ENCODE results near the gene CLIP1. TPM values are rescaled to one million over a fixed set of nuclear protein-coding genes. Genes with fewer than 3 reads are reported as not detected.
A peak's percentile ranks its signal among the peaks of the same experiment; 100 is the strongest.

The CLIP1 gene
- total and polyA plus RNA-seq, 7 donors: 16.8 to 257 (median 159) TPM

DNA sequence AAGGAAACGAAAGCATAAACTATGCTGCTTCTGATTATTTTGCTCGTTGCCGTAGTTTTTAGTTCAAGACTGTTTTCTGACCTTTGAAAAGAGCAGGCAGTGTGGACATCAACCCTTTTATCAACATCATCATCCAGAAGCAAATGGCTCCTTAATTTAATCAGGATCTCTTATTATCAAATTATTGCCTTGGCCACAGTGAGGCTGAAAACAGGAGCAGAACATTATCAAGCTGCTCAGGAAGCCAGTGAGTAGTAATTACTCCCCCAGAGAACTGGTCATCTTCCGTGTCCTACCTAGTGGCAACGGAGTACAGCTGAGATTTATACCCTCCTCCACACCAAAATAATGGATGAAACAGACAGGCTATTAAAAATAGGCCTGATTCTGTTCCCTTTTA lies 194.4 kb downstream of the CLIP1 start:
- Histone ChIP-seq H3K27me3 (no peaks in the 10 kb centered on the region), H3K36me3 (peaks cover under 1 to 49% (median 27%) of the 10 kb centered on the region in 4 donors), H3K4me3 (no peak overlapping the region), H3K27ac (no peak overlapping the region), H3K4me1 (peaks cover 0 to 34% (median 25%) of the 10 kb centered on the region in 4 donors), H3K9me3 (no peaks in the 10 kb centered on the region)
- TF ChIP-seq EP300 (IDR thresholded peaks at IDR 0.05) (no peak), POLR2A (IDR thresholded peaks at IDR 0.05) (no peak), POLR2AphosphoS5 (IDR thresholded peaks at IDR 0.05) (no peak)
- TF ChIP-seq, protein P1, sequence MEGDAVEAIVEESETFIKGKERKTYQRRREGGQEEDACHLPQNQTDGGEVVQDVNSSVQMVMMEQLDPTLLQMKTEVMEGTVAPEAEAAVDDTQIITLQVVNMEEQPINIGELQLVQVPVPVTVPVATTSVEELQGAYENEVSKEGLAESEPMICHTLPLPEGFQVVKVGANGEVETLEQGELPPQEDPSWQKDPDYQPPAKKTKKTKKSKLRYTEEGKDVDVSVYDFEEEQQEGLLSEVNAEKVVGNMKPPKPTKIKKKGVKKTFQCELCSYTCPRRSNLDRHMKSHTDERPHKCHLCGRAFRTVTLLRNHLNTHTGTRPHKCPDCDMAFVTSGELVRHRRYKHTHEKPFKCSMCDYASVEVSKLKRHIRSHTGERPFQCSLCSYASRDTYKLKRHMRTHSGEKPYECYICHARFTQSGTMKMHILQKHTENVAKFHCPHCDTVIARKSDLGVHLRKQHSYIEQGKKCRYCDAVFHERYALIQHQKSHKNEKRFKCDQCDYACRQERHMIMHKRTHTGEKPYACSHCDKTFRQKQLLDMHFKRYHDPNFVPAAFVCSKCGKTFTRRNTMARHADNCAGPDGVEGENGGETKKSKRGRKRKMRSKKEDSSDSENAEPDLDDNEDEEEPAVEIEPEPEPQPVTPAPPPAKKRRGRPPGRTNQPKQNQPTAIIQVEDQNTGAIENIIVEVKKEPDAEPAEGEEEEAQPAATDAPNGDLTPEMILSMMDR (IDR thresholded peaks at IDR 0.05): no peak
- intact Hi-C loops (cut with DNase I): loop anchor here (5.0 to 10.0 kb wide), 2 partner anchors 39 to 203 kb away; partner anchors contain the start of genes BCL7A and VPS33A
- no peak for DNase-seq
- 89 to 95% methylated on average over 5 of the region's 5 CpGs for WGBS, 2 donors

DNA sequence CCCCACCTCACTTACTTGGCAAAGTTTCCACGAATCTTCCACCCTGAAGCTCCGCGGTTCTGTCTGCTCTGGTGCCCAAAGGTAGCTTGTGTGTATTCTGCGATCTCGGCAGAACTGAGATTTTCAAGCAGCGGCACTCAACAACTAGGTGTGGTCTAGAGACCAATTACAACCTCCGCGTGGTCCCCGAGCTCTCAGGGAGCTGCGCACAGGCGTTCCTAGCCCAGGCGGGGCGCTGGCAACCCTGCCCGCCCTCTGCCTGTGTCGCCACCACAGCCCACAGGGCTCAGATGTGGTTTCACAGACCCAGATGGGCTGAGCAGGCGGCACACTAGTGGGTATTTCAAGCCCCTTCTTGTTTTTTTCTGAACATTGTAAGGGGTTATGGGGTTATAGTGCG lies 195.1 kb downstream of the CLIP1 start:
- Histone ChIP-seq H3K27me3 (no peaks in the 10 kb centered on the region), H3K4me1 (peaks cover 0 to 36% (median 25%) of the 10 kb centered on the region in 4 donors), H3K4me3 (no peak overlapping the region), H3K36me3 (peaks cover 0 to 49% (median 20%) of the 10 kb centered on the region in 4 donors), H3K27ac (no peak overlapping the region), H3K9me3 (no peaks in the 10 kb centered on the region)
- DNase-seq: no peak
- intact Hi-C loops (cut with DNase I): loop anchor here (5.0 to 10.0 kb wide), 2 partner anchors 40 to 203 kb away; partner anchors contain the start of genes BCL7A and VPS33A
- TF ChIP-seq EP300 (IDR thresholded peaks at IDR 0.05) (no peak), POLR2AphosphoS5 (IDR thresholded peaks at IDR 0.05) (no peak), POLR2A (IDR thresholded peaks at IDR 0.05) (no peak)
- TF ChIP-seq, protein P1 (IDR thresholded peaks at IDR 0.05): no peak
- WGBS, 2 donors: 80 to 94% methylated on average over 17 of the region's 17 CpGs

DNA sequence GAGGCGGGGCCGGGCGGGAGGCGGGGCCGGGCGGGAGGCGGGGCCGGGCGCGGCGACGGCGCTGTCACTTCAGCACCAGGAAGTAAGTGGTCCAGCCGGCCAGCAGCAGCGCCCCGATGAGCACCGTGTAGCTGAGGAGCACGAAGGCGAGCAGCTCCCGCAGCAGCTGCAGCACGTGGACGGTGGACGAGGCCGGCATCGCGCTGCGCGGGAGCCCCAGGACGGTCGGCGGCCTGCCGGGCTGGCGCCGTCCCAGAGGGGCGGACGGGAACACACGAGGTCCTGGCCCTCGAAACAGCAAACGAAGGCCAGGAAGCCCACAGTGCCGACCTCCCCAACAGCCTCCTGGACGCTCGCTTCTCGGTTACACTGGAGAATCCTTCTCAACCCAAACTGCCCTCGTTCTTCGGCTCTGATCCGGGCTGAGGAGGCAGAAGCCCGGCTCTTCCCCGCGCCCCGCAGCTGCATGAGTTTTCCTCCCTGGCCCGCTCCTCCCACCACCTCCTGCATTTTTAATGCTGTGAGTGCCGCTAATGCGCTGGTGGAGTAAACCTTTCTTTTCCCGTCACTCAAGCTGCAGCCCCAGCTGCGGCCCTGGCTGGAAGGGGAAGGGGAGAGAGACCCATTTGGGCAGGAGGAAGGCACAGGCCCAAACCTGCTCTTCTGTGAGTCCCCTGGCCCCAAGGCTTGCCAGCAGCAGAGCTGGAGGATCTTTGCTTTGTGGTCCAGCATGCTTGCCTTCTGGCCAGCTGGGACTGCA lies 195.9 kb downstream of the CLIP1 start:
- WGBS, 2 donors: 9 to 19% methylated on average over 55 of the region's 55 CpGs
- TF ChIP-seq, protein P1 (IDR thresholded peaks at IDR 0.05): no peak
- TF ChIP-seq POLR2AphosphoS5 (IDR thresholded peaks at IDR 0.05) (no peak), EP300 (IDR thresholded peaks at IDR 0.05) (no peak), POLR2A (IDR thresholded peaks at IDR 0.05) (no peak)
- peaks cover 0 to 36% (median 25%) of the 10 kb centered on the region in 4 donors for H3K4me1 ChIP-seq
- intact Hi-C loops (cut with DNase I): loop anchor here (5.0 to 10.0 kb wide), 2 partner anchors 41 to 202 kb away; partner anchors contain the start of genes BCL7A and VPS33A
- H3K36me3 ChIP-seq: peaks cover 6 to 49% (median 14%) of the 10 kb centered on the region in 4 donors
- no peaks in the 10 kb centered on the region for H3K9me3 ChIP-seq
- H3K27ac ChIP-seq: peak overlapping the region; percentile 35 to 94 (median 62)
- peak overlapping the region; percentile 20 to 93 (median 45) for H3K4me3 ChIP-seq
- no peaks in the 10 kb centered on the region for H3K27me3 ChIP-seq
- peak; percentile 66 for DNase-seq

DNA sequence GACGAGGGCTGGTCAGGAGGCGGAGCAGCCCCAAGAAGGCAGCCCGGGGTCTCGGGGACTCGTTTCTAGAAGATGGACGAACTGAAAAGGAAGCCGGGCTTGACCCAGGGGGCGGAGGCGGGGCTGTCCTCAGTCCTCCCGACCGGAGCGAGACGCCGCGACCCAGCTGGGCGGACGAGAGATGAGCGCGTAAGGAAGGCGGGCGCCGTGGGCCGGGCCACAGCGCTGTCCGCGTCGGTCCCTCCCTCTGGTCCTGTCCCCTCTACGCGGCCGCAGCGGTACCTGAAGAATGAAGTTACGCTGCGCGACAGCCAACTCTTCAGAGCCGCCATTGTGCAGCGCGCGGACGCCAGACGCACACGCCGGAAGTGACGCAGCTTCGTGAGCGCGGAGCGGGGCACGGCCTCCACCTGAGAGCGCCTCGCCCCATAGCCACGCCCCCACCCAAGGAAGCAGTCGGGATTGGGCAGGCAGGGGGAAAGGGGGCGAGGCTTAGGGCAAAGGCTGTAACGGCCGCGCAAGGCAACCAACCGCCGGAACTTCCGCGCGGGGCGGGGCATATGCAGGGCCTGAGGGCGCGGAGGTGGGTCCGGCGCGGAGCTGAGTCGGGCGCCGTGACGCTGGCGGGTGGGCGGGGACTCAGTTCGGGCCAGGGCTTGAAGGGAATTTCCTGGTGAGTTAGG lies 196.6 kb downstream of the CLIP1 start, which contains the start of gene DIABLO:
Gene DIABLO, minus strand, starts transcription at position 370 of the 683 bp plus-strand sequence. Its CDS starts 38 bp downstream, at position 332.
- H3K27me3 ChIP-seq: no peaks in the 10 kb centered on the region
- H3K27ac ChIP-seq: peak within 1 kb of the TSS; percentile 94 to 98 (median 96)
- intact Hi-C loops (cut with DNase I): loop anchor here (5.0 to 10.0 kb wide), 2 partner anchors 41 to 201 kb away; partner anchors contain the start of genes BCL7A and VPS33A
- H3K9me3 ChIP-seq: no peaks in the 10 kb centered on the region
- H3K4me1 ChIP-seq: peaks cover 0 to 36% (median 25%) of the 10 kb centered on the region in 4 donors
- peak; percentile 100 for DNase-seq
- H3K4me3 ChIP-seq: peak within 1 kb of the TSS; percentile 74 to 93 (median 84)
- peaks cover 7 to 49% (median 12%) of the 10 kb centered on the region in 4 donors for H3K36me3 ChIP-seq
- 0% methylated on average over 74 of the region's 74 CpGs for whole genome bisulfite sequencing, 2 donors
- TF ChIP-seq EP300 (IDR thresholded peaks at IDR 0.05) (peak in 1 of 4 donors; percentile 6), POLR2A (IDR thresholded peaks at IDR 0.05) (peak; percentile 97), POLR2AphosphoS5 (IDR thresholded peaks at IDR 0.05) (peak; percentile 99 to 100 (median 99))
- TF ChIP-seq, protein P1 (IDR thresholded peaks at IDR 0.05): no peak

Other genes with a start within 250 kb of the CLIP1 start
- not detected for gene IL31, start 248.4 kb downstream of the CLIP1 start, total RNA-seq
- not detected for gene IL31, start 248.4 kb downstream of the CLIP1 start, polyA plus RNA-seq
- gene LRRC43, start 239.5 kb downstream of the CLIP1 start, total RNA-seq: 1 to 10 TPM in 2 of 4 donors, under 1 TPM in 1, not detected in 1; 0.54 to 4.4 (median 1.9) TPM
- under 1 TPM in 1 of 3 donors, not detected in 2; 0.19 TPM for gene LRRC43, start 239.5 kb downstream of the CLIP1 start, polyA plus RNA-seq
- under 1 TPM in 2 of 4 donors, not detected in 2; under 0.01 to 0.55 TPM for gene B3GNT4, start 219.0 kb downstream of the CLIP1 start, total RNA-seq
- gene B3GNT4, start 219.0 kb downstream of the CLIP1 start, polyA plus RNA-seq: 1 to 10 TPM in 1 of 3 donors, under 1 TPM in 2; 0.46 to 1.0 (median 0.60) TPM
- 10 to 100 TPM; 43.4 to 56.7 (median 50.7) TPM for gene DIABLO, start 196.6 kb downstream of the CLIP1 start, total RNA-seq
- 10 to 100 TPM; 55.5 to 61.3 (median 55.9) TPM for gene DIABLO, start 196.6 kb downstream of the CLIP1 start, polyA plus RNA-seq
- gene VPS33A, start 156.2 kb downstream of the CLIP1 start, total RNA-seq: 10 to 100 TPM; 13.0 to 17.8 (median 16.4) TPM
- 10 to 100 TPM in 2 of 3 donors, 1 to 10 TPM in 1; 9.6 to 17.0 (median 10.6) TPM for gene VPS33A, start 156.2 kb downstream of the CLIP1 start, polyA plus RNA-seq
- gene ZCCHC8, start 78.3 kb upstream of the CLIP1 start, total RNA-seq: 10 to 100 TPM; 16.8 to 21.4 (median 20.7) TPM
- 10 to 100 TPM; 10.2 to 16.5 (median 10.2) TPM for gene ZCCHC8, start 78.3 kb upstream of the CLIP1 start, polyA plus RNA-seq
- gene RSRC2, start 104.3 kb upstream of the CLIP1 start, total RNA-seq: 10 to 100 TPM; 60.9 to 79.9 (median 68.8) TPM
- 10 to 100 TPM; 38.4 to 56.2 (median 52.1) TPM for gene RSRC2, start 104.3 kb upstream of the CLIP1 start, polyA plus RNA-seq
- 10 to 100 TPM in 2 of 4 donors, 1 to 10 TPM in 2; 5.8 to 13.8 (median 9.1) TPM for gene KNTC1, start 104.6 kb upstream of the CLIP1 start, total RNA-seq
- gene KNTC1, start 104.6 kb upstream of the CLIP1 start, polyA plus RNA-seq: 10 to 100 TPM in 1 of 3 donors, 1 to 10 TPM in 2; 3.0 to 14.4 (median 3.2) TPM

Data from sigmoid colon (tissue), 7 donors.